ENCODE data around the gene ARHGAP15.

- TF ChIP-seq GATA3 (IDR thresholded peaks at IDR 0.05; ENCODE audit: borderline replicate concordance) (no peak), CTCF (IDR thresholded peaks at IDR 0.05) (no peak), JUN (IDR thresholded peaks at IDR 0.05) (no peak), HDAC2 (IDR thresholded peaks at IDR 0.05) (no peak), CEBPB (IDR thresholded peaks at IDR 0.05) (no peak)
Observed at GRCh38 chr2:143081616-143082015, 47.6 kb upstream of the ARHGAP15 start.

Measured in A549 (cell line).